DND-41 (cell line): ENCODE data around the gene ZFP36L2.
A peak's percentile ranks its signal among the peaks of the same experiment; 100 is the strongest.

ENCODE experiments used
- ATAC-seq: fragments of 200-7000 bp; cut with Tn5 transposase; 3 replicates; pipeline ENCODE4 v1.9.1; 2021; ENCODE audit warnings: low read depth; ENCODE audit not compliant: insufficient read depth
- DNase-seq: peaks from one replicate; pipeline ENCODE4 v3.0.0-alpha.2; 2020
- H2AFZ ChIP-seq: 2 replicates; pipeline ENCODE4 v1.6.0; 2012; ENCODE audit warnings: low read depth, low read length
- H3K27ac ChIP-seq: 2 replicates; pipeline ENCODE4 v1.5.1; 2012; ENCODE audit warnings: low read length, inconsistent platforms
- H3K27me3 ChIP-seq: fragments of 200-600 bp; sonication (generic); 2 replicates; pipeline ENCODE4 v1.6.0; 2012; ENCODE audit warnings: low read length, mild to moderate bottlenecking, inconsistent platforms; ENCODE audit not compliant: insufficient read depth, poor library complexity
- H3K36me3 ChIP-seq: 2 replicates; pipeline ENCODE4 v1.5.1; 2012; ENCODE audit warnings: low read length, inconsistent platforms; ENCODE audit not compliant: insufficient read depth
- H3K4me1 ChIP-seq: 2 replicates; pipeline ENCODE4 v1.5.1; 2012; ENCODE audit warnings: mild to moderate bottlenecking, low read length; ENCODE audit not compliant: insufficient read depth
- H3K4me2 ChIP-seq: 2 replicates; pipeline ENCODE4 v1.6.0; 2012; ENCODE audit warnings: mild to moderate bottlenecking, moderate library complexity, low read length, inconsistent platforms; ENCODE audit not compliant: insufficient read depth
- H3K4me3 ChIP-seq, 2 experiments: fragments of 200-600 bp in 1 of 2; shearing (Covaris generic) in 1 of 2; 2 replicates each; pipeline ENCODE4 v1.5.1; 2012 to 2016; ENCODE audit warnings: inconsistent platforms in 2 of 2, low read length in 2 of 2, mild to moderate bottlenecking in 2 of 2, low read depth in 1 of 2, moderate library complexity in 1 of 2
- H3K79me2 ChIP-seq: 2 replicates; pipeline ENCODE4 v1.6.0; 2012; ENCODE audit warnings: low read length, inconsistent platforms; ENCODE audit not compliant: insufficient read depth
- H3K9ac ChIP-seq: 2 replicates; pipeline ENCODE4 v1.6.0; 2012; ENCODE audit warnings: low read depth, mild to moderate bottlenecking, inconsistent platforms, low read length, moderate library complexity
- H3K9me3 ChIP-seq: 2 replicates; pipeline ENCODE4 v1.5.1; 2012; ENCODE audit warnings: low read length, moderate library complexity, mild to moderate bottlenecking, inconsistent platforms; ENCODE audit not compliant: insufficient read depth, severe bottlenecking
- H4K20me1 ChIP-seq: 2 replicates; pipeline ENCODE4 v1.6.0; 2012; ENCODE audit warnings: low read length; ENCODE audit not compliant: insufficient read depth
- EZH2 ChIP-seq: IDR thresholded peaks from 3 replicates; pipeline ENCODE4 v1.6.1; 2012; ENCODE audit warnings: borderline replicate concordance, low read depth, mild to moderate bottlenecking, moderate library complexity, low read length, inconsistent platforms; ENCODE audit not compliant: severe bottlenecking
- TF ChIP-seq, protein P1 (sequence below): IDR thresholded peaks from 2 replicates; pipeline ENCODE4 v1.5.1; 2012; ENCODE audit warnings: borderline replicate concordance, low read length, moderate library complexity, mild to moderate bottlenecking; ENCODE audit not compliant: poor library complexity, severe bottlenecking; ENCODE audit errors: extremely low read depth

ZFP36L2 gene

DNA sequence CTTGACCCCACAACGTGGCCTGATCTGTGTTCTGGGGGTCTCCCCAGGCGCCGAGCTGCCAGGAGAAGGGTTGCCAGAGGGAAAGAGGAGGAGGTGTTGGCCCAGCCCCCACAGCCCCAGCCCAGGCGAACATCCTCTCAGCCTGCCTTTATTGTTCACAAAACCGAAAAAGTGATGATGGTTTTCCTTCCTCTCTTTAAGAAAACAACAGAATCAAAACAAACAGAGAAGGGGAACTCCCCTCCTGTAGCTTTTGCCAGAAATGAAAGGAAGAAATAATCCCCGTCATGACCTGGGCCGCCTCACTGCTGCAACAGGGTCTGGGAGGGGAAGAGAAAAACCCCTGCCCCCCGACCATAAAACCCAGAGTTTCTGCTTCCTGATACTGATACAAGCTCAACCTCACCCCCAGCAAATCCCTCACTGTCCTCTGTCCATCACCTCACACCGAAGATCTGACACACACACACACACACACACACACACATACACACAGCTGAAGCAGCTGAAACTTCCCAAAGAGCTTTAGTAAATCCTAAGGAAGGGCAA lies 52.0 kb downstream of the ZFP36L2 start:
- Histone ChIP-seq H4K20me1 (no peaks in the 10 kb centered on the region), H3K4me1 (peaks cover 31% of the 10 kb centered on the region), H2AFZ (no peak overlapping the region), H3K9me3 (peaks cover 18% of the 10 kb centered on the region), H3K9ac (0 out of 2 replicates have a peak overlapping the region, but pooled peaks have one; percentile 7), H3K4me2 (no peak overlapping the region; the same call in 1 of the 2 replicates), H3K4me3 (peak overlapping the region in 1 of 2 experiments; percentile 0; a peak in 1 of 4 replicates), H3K36me3 (no peaks in the 10 kb centered on the region), H3K27me3 (no peaks in the 10 kb centered on the region), H3K79me2 (no peaks in the 10 kb centered on the region), H3K27ac (peak overlapping the region; percentile 70)
- DNase-seq (no peak), ATAC-seq (peak; percentile 29; the same call in 2 of the 3 replicates)
- no peak for TF ChIP-seq EZH2
- TF ChIP-seq, protein P1, sequence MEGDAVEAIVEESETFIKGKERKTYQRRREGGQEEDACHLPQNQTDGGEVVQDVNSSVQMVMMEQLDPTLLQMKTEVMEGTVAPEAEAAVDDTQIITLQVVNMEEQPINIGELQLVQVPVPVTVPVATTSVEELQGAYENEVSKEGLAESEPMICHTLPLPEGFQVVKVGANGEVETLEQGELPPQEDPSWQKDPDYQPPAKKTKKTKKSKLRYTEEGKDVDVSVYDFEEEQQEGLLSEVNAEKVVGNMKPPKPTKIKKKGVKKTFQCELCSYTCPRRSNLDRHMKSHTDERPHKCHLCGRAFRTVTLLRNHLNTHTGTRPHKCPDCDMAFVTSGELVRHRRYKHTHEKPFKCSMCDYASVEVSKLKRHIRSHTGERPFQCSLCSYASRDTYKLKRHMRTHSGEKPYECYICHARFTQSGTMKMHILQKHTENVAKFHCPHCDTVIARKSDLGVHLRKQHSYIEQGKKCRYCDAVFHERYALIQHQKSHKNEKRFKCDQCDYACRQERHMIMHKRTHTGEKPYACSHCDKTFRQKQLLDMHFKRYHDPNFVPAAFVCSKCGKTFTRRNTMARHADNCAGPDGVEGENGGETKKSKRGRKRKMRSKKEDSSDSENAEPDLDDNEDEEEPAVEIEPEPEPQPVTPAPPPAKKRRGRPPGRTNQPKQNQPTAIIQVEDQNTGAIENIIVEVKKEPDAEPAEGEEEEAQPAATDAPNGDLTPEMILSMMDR = no peak
